ENCODE results near the gene CTSZ.
"Not testable (repeated sequence)": the region's sequence is repeated elsewhere in the genome, so short reads cannot be mapped to it uniquely, and the experiment has no call there.

Gene CTSZ

GRCh38 chr20:58950603-58951002 lies 56.5 kb downstream of the CTSZ start:
- no peak for DNase-seq (ENCODE audit: extremely low read depth in 1 of 2, low read depth in 1 of 2)

DNA sequence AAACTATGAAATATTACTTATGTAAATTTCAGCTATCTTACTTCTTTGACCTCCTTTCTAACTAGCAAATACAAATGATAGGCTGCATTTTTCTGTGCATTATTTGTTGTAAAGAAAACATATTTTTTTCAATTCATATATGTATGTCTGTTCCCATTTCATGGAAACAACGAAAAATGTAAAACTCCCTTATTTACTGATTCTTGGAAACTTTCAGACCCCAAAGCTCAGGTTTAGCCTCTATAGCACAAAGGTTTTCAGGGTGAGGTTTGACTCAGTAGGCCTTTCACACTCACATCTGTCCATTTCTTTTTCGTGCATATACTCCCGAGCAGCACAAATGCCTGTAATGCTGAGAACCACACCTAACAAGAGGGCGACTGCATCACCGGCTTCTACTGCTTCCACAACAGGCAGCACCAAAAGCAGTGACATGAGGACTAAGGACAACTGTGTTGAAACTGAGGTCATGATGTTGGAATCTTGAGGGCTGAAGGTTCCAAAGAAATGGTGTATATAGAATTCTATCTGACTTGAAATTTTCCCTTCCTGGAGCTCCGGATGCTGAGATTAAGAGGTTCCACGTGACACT lies 59.2 kb downstream of the CTSZ start:
- DNase-seq (ENCODE audit: extremely low read depth in 1 of 2, low read depth in 1 of 2): not testable (repeated sequence)

- no peak for DNase-seq (ENCODE audit: extremely low read depth in 1 of 2, low read depth in 1 of 2)
These were observed 61.0 kb downstream of the CTSZ start for GRCh38 chr20:58945965-58946631.

Measured in stimulated activated CD8-positive, alpha-beta memory T cell treated with anti-CD3 and anti-CD28 coated beads, Interleukin-7, amount 100 ng/mL, for 48 hours (primary cell).